ENCODE data around the gene WDR20. TPM values are rescaled to one million over a fixed set of nuclear protein-coding genes. Genes with fewer than 3 reads are reported as not detected.

The WDR20 gene
- total RNA-seq, 2 experiments from 2014 or later = 13.3 to 31.0 TPM

- Histone ChIP-seq H3K4me2 (ENCODE audit: low read length) (no peak overlapping the region), H3K4me1 (ENCODE audit: insufficient read depth, low read length, poor library complexity, severe bottlenecking) (no peaks in the 10 kb centered on the region), H3K36me3 (ENCODE audit: insufficient read depth, low read length) (no peaks in the 10 kb centered on the region), H3K9me3 (ENCODE audit: low read length) (no peaks in the 10 kb centered on the region), H4K20me1 (ENCODE audit: insufficient read depth, low read length) (no peaks in the 10 kb centered on the region), H3K79me2 (ENCODE audit: insufficient read depth, low read depth, low read length) (no peaks in the 10 kb centered on the region), H3K27ac (ENCODE audit: low read depth, low read length, poor library complexity, severe bottlenecking) (no peak overlapping the region), H3K9me2 (ENCODE audit: insufficient read depth, low read length) (no peaks in the 10 kb centered on the region), H3K4me3 (ENCODE audit: low read depth, low read length, poor library complexity, severe bottlenecking) (no peak overlapping the region), H2AFZ (ENCODE audit: low read length) (no peak overlapping the region)
- no peak for TF ChIP-seq EZH2phosphoT487 (IDR thresholded peaks at IDR 0.05; ENCODE audit: borderline replicate concordance, low read depth, low read length)
- TF ChIP-seq, protein P1, sequence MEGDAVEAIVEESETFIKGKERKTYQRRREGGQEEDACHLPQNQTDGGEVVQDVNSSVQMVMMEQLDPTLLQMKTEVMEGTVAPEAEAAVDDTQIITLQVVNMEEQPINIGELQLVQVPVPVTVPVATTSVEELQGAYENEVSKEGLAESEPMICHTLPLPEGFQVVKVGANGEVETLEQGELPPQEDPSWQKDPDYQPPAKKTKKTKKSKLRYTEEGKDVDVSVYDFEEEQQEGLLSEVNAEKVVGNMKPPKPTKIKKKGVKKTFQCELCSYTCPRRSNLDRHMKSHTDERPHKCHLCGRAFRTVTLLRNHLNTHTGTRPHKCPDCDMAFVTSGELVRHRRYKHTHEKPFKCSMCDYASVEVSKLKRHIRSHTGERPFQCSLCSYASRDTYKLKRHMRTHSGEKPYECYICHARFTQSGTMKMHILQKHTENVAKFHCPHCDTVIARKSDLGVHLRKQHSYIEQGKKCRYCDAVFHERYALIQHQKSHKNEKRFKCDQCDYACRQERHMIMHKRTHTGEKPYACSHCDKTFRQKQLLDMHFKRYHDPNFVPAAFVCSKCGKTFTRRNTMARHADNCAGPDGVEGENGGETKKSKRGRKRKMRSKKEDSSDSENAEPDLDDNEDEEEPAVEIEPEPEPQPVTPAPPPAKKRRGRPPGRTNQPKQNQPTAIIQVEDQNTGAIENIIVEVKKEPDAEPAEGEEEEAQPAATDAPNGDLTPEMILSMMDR (conservative IDR thresholded peaks at IDR 0.05; ENCODE audit: low read length) = no peak
- intact Hi-C loops (cut with micrococcal nuclease; ENCODE audit: unreplicated experiment) = no loop called here
- CTCF ChIA-PET (ENCODE audit: unreplicated experiment) = no interaction called here
- no TSS peak for BruUV-seq (replicated peaks)
- POLR2A ChIA-PET = interaction anchor here (0.6 kb wide), 1 partner anchor 1205 kb away, joined by 3 read pairs; no protein-coding TSS in a partner anchor
- no peak for DNase-seq (ENCODE audit: low spot score)
These were observed 113.4 kb downstream of the WDR20 start for GRCh38 chr14:102252834-102253801.

DNA sequence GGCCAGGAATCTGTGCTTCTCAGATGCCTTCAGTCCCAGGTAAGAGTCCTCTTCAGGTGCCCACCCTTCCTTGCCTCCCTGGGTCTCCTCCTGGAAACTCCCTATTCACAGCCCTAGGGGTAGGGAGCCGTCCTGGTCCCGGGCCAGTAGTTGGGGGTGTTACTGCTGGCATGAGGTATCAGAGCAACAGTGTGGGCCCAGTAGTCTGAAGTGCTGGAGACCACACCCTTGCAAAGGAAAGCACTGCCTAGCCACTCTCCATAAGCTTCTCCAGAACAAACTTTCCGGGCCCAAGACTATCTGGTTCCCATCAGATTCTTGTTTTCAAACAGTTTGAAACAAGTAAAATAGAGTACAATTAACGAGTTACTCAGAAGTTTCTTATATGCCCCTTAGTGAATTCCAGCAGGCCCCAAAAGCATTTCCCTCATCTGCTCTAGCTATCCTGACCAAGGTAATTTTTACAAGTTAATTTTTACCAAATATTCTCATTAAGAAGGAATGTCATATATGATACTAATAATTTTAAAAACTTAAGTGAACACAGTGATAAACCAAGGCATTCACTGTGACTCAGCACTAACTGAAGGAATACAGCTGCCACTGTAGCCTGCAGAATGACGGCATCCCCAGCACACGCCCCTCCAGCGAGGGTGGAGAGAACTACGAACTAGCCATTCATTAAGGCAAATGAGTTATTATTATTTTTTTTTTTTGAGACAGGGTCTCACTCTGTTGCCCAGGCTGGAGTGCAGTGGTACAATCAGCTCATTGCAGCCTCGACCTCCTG, 115.9 kb downstream of the WDR20 start:
- no peak overlapping the region for H2AFZ ChIP-seq (ENCODE audit: low read length)
- no peaks in the 10 kb centered on the region for H3K36me3 ChIP-seq (ENCODE audit: insufficient read depth, low read length)
- H4K20me1 ChIP-seq (ENCODE audit: insufficient read depth, low read length) = no peaks in the 10 kb centered on the region
- H3K9me3 ChIP-seq (ENCODE audit: low read length) = no peaks in the 10 kb centered on the region
- H3K4me1 ChIP-seq (ENCODE audit: insufficient read depth, low read length, poor library complexity, severe bottlenecking) = no peaks in the 10 kb centered on the region
- no peak overlapping the region for H3K4me3 ChIP-seq (ENCODE audit: low read depth, low read length, poor library complexity, severe bottlenecking)
- TF ChIP-seq, protein P1 (conservative IDR thresholded peaks at IDR 0.05; ENCODE audit: low read length) = no peak
- TF ChIP-seq EZH2phosphoT487 (IDR thresholded peaks at IDR 0.05; ENCODE audit: borderline replicate concordance, low read depth, low read length) = no peak
- no TSS peak for BruUV-seq (replicated peaks)
- ChIA-PET POLR2A (interaction anchor here (0.5 kb wide), 1 partner anchor 152 kb away, joined by 3 read pairs; no protein-coding TSS in a partner anchor), CTCF (ENCODE audit: unreplicated experiment) (no interaction called here)
- H3K4me2 ChIP-seq (ENCODE audit: low read length) = no peak overlapping the region
- intact Hi-C loops (cut with micrococcal nuclease; ENCODE audit: unreplicated experiment) = no loop called here
- DNase-seq (ENCODE audit: low spot score) = no peak
- no peak overlapping the region for H3K27ac ChIP-seq (ENCODE audit: low read depth, low read length, poor library complexity, severe bottlenecking)
- no peaks in the 10 kb centered on the region for H3K9me2 ChIP-seq (ENCODE audit: insufficient read depth, low read length)
- no peaks in the 10 kb centered on the region for H3K79me2 ChIP-seq (ENCODE audit: insufficient read depth, low read depth, low read length)
